WTC11 (cell line): Measurements from ENCODE around the gene M1AP. TPM values are rescaled to one million over a fixed set of nuclear protein-coding genes. Genes with fewer than 3 reads are reported as not detected.

Experiments used
- ATAC-seq: fragments of 200-7000 bp; cut with Tn5 transposase; 2 replicates; pipeline ENCODE4 v1.10.0; 2021; ENCODE audit warnings: mild to moderate bottlenecking, moderate library complexity
- CTCF ChIA-PET: fragments of 300-600 bp; sonication (Branson Sonifier 250); formaldehyde crosslinking; loops from one replicate; lab custom pipeline; 2021; ENCODE audit warnings: antibody characterized with exemption; lab: Charles Lee
- POLR2A ChIA-PET: fragments of 350-600 bp; sonication (Branson Sonifier 250); formaldehyde crosslinking; loops from one replicate; lab custom pipeline; 2021; ENCODE audit warnings: antibody characterized with exemption; lab: Charles Lee
- DNase-seq: peaks from one replicate; pipeline ENCODE4 v3.0.0; 2021; ENCODE audit warnings: low spot score
- H3K27ac Mint-ChIP-seq: 2 replicates; pipeline ENCODE4 v1.8.0; 2021; ENCODE audit warnings: mixed read lengths
- H3K27me3 Mint-ChIP-seq: 2 replicates; pipeline ENCODE4 v1.8.0; 2021; ENCODE audit warnings: low read depth, mild to moderate bottlenecking, moderate library complexity, mixed read lengths
- H3K36me3 Mint-ChIP-seq: 2 replicates; pipeline ENCODE4 v1.8.0; 2021; ENCODE audit warnings: mixed read lengths
- H3K4me1 Mint-ChIP-seq: 2 replicates; pipeline ENCODE4 v1.8.0; 2022; ENCODE audit warnings: mixed read lengths
- H3K4me3 Mint-ChIP-seq: 2 replicates; pipeline ENCODE4 v1.8.0; 2021; ENCODE audit warnings: mild to moderate bottlenecking, moderate library complexity, mixed read lengths
- H3K9me3 Mint-ChIP-seq: 2 replicates; pipeline ENCODE4 v1.8.0; 2021; ENCODE audit warnings: mixed read lengths
- ETV6 ChIP-seq: sonication (generic); formaldehyde crosslinking; IDR thresholded peaks from 2 replicates; pipeline ENCODE4 v1.8.1; 2022; ENCODE audit warnings: mild to moderate bottlenecking, missing genetic modification reagents
- FOXP1 ChIP-seq: sonication (generic); formaldehyde crosslinking; IDR thresholded peaks from 2 replicates; pipeline ENCODE4 v1.8.0; 2022; ENCODE audit warnings: missing genetic modification reagents, mild to moderate bottlenecking, moderate library complexity, borderline replicate concordance
- KAT7 ChIP-seq: sonication (generic); formaldehyde crosslinking; IDR thresholded peaks from 2 replicates; pipeline ENCODE4 v1.8.1; 2023; ENCODE audit warnings: missing genetic modification reagents, mild to moderate bottlenecking, borderline replicate concordance
- NR1H2 ChIP-seq: sonication (generic); formaldehyde crosslinking; IDR thresholded peaks from 2 replicates; pipeline ENCODE4 v1.9.0; 2021; ENCODE audit warnings: mild to moderate bottlenecking, moderate library complexity, missing genetic modification reagents
- SMAD3 ChIP-seq: sonication (generic); formaldehyde crosslinking; IDR thresholded peaks from 2 replicates; pipeline ENCODE4 v1.8.0; 2022; ENCODE audit warnings: missing genetic modification reagents, mild to moderate bottlenecking, borderline replicate concordance
- SP1 ChIP-seq: sonication (generic); formaldehyde crosslinking; conservative IDR thresholded peaks from 2 replicates; pipeline ENCODE4 v1.8.1; 2022; ENCODE audit warnings: missing genetic modification reagents
- TEAD1 ChIP-seq: sonication (generic); formaldehyde crosslinking; IDR thresholded peaks from 2 replicates; pipeline ENCODE4 v1.8.0; 2022; ENCODE audit warnings: mild to moderate bottlenecking, missing genetic modification reagents
- TEAD4 ChIP-seq: sonication (generic); formaldehyde crosslinking; IDR thresholded peaks from 2 replicates; pipeline ENCODE4 v1.8.0; 2022; ENCODE audit warnings: mild to moderate bottlenecking, missing genetic modification reagents
- ZNF121 ChIP-seq: sonication (generic); formaldehyde crosslinking; IDR thresholded peaks from 2 replicates; pipeline ENCODE4 v1.8.0; 2023; ENCODE audit warnings: missing genetic modification reagents
- ZNF138 ChIP-seq: sonication (generic); formaldehyde crosslinking; conservative IDR thresholded peaks from 2 replicates; pipeline ENCODE4 v1.8.1; 2022; ENCODE audit warnings: mild to moderate bottlenecking, moderate library complexity, missing genetic modification reagents
- ZNF263 ChIP-seq: sonication (generic); formaldehyde crosslinking; IDR thresholded peaks from 2 replicates; pipeline ENCODE4 v1.8.1; 2022; ENCODE audit warnings: low read depth, mild to moderate bottlenecking, moderate library complexity, missing genetic modification reagents
- ZNF423 ChIP-seq: fragments of 250-450 bp; sonication (Bioruptor Pico); IDR thresholded peaks from 2 replicates; pipeline ENCODE4 v2.1.2; 2022; ENCODE audit warnings: mild to moderate bottlenecking, moderate library complexity
- ZNF671 ChIP-seq: fragments of 250-450 bp; sonication (Bioruptor Pico); IDR thresholded peaks from 2 replicates; pipeline ENCODE4 v1.8.0; 2021; ENCODE audit warnings: mild to moderate bottlenecking
- total RNA-seq: library from RNA; stranded (reverse); gene quantifications from 3 replicates; pipeline ENCODE4 v1.2.3, GENCODE V29; 2021
- TF ChIP-seq, protein P1 (sequence below): sonication (generic); formaldehyde crosslinking; IDR thresholded peaks from 2 replicates; pipeline ENCODE4 v1.8.1; 2023; ENCODE audit warnings: mild to moderate bottlenecking, missing genetic modification reagents, moderate library complexity
- TF ChIP-seq, protein P2 (sequence below): sonication (generic); formaldehyde crosslinking; IDR thresholded peaks from 2 replicates; pipeline ENCODE4 v1.8.1; 2022; ENCODE audit warnings: mild to moderate bottlenecking, missing genetic modification reagents, moderate library complexity, borderline replicate concordance
- TF ChIP-seq, protein P3 (sequence below): sonication (generic); formaldehyde crosslinking; IDR thresholded peaks from 2 replicates; pipeline ENCODE4 v1.8.0; 2023; ENCODE audit warnings: mild to moderate bottlenecking, missing genetic modification reagents
- TF ChIP-seq, protein P4 (sequence below): sonication (generic); formaldehyde crosslinking; IDR thresholded peaks from 2 replicates; pipeline ENCODE4 v1.8.0; 2022; ENCODE audit warnings: mild to moderate bottlenecking, missing genetic modification reagents
- TF ChIP-seq, protein P5 (sequence below): sonication (generic); formaldehyde crosslinking; IDR thresholded peaks from 2 replicates; pipeline ENCODE4 v1.8.1; 2023; ENCODE audit warnings: mild to moderate bottlenecking, missing genetic modification reagents
- TF ChIP-seq, protein P6 (sequence below): sonication (generic); formaldehyde crosslinking; IDR thresholded peaks from 2 replicates; pipeline ENCODE4 v1.8.1; 2022; ENCODE audit warnings: low read depth, mild to moderate bottlenecking, moderate library complexity, missing genetic modification reagents, borderline replicate concordance
- TF ChIP-seq, protein P7 (sequence below): sonication (generic); formaldehyde crosslinking; IDR thresholded peaks from 2 replicates; pipeline ENCODE4 v1.8.1; 2023; ENCODE audit warnings: mild to moderate bottlenecking, missing genetic modification reagents, moderate library complexity
- TF ChIP-seq, protein P8 (sequence below): fragments of 250-450 bp; sonication (Bioruptor Pico); IDR thresholded peaks from 2 replicates; pipeline ENCODE4 v1.8.0; 2021; ENCODE audit warnings: mild to moderate bottlenecking
- TF ChIP-seq, protein P9 (sequence below): fragments of 250-450 bp; sonication (Bioruptor Pico); conservative IDR thresholded peaks from 2 replicates; pipeline ENCODE4 v1.9.0; 2021; ENCODE audit warnings: mild to moderate bottlenecking
- TF ChIP-seq, protein P10 (sequence below): sonication (generic); formaldehyde crosslinking; IDR thresholded peaks from 2 replicates; pipeline ENCODE4 v1.8.0; 2022; ENCODE audit warnings: mild to moderate bottlenecking, missing genetic modification reagents

Gene M1AP
- total RNA-seq, 1 experiment from 2014 or later, result 5.9 TPM

DNA sequence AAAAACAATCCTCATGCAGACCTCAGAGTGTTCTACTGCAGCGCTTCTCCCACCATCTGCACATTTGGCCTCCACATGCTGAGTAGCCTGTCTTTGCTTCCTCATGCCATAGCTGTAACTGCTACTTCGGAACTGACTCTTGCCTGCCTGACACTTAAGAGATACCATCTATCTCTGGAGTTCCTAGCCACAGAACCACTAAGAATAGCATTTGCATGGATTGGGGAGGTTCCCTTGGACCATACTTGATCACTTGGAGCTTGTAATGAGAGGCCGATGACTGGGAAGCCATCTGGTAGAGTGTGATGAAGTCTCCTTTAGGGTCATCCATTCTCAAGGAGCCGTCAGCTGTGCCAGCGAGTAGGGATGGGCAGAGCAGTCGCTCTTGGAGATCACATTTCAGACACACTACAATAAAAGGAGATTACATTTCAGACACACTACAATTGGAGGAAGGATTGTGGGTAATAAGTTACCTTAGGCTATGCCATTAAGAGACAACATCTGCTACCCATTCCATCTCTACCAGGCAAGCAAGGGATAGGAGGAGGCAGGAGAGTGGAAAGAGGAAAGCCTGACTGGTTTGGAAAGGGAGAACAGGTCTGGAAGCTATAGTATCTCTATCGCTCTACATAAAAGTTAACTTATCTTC lies 71.8 kb downstream of the M1AP start (continued):
- TF ChIP-seq, protein P1, sequence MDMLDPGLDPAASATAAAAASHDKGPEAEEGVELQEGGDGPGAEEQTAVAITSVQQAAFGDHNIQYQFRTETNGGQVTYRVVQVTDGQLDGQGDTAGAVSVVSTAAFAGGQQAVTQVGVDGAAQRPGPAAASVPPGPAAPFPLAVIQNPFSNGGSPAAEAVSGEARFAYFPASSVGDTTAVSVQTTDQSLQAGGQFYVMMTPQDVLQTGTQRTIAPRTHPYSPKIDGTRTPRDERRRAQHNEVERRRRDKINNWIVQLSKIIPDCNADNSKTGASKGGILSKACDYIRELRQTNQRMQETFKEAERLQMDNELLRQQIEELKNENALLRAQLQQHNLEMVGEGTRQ, result no peak
- TF ChIP-seq, protein P2, sequence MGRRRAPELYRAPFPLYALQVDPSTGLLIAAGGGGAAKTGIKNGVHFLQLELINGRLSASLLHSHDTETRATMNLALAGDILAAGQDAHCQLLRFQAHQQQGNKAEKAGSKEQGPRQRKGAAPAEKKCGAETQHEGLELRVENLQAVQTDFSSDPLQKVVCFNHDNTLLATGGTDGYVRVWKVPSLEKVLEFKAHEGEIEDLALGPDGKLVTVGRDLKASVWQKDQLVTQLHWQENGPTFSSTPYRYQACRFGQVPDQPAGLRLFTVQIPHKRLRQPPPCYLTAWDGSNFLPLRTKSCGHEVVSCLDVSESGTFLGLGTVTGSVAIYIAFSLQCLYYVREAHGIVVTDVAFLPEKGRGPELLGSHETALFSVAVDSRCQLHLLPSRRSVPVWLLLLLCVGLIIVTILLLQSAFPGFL (CRISPR knock-in tag), result no peak
- TF ChIP-seq KAT7 (CRISPR knock-in tag) (no peak), SP1 (CRISPR knock-in tag) (no peak), ZNF138 (no peak), ETV6 (CRISPR knock-in tag) (no peak)
- TF ChIP-seq, protein P3, sequence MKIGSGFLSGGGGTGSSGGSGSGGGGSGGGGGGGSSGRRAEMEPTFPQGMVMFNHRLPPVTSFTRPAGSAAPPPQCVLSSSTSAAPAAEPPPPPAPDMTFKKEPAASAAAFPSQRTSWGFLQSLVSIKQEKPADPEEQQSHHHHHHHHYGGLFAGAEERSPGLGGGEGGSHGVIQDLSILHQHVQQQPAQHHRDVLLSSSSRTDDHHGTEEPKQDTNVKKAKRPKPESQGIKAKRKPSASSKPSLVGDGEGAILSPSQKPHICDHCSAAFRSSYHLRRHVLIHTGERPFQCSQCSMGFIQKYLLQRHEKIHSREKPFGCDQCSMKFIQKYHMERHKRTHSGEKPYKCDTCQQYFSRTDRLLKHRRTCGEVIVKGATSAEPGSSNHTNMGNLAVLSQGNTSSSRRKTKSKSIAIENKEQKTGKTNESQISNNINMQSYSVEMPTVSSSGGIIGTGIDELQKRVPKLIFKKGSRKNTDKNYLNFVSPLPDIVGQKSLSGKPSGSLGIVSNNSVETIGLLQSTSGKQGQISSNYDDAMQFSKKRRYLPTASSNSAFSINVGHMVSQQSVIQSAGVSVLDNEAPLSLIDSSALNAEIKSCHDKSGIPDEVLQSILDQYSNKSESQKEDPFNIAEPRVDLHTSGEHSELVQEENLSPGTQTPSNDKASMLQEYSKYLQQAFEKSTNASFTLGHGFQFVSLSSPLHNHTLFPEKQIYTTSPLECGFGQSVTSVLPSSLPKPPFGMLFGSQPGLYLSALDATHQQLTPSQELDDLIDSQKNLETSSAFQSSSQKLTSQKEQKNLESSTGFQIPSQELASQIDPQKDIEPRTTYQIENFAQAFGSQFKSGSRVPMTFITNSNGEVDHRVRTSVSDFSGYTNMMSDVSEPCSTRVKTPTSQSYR, result no peak

DNA sequence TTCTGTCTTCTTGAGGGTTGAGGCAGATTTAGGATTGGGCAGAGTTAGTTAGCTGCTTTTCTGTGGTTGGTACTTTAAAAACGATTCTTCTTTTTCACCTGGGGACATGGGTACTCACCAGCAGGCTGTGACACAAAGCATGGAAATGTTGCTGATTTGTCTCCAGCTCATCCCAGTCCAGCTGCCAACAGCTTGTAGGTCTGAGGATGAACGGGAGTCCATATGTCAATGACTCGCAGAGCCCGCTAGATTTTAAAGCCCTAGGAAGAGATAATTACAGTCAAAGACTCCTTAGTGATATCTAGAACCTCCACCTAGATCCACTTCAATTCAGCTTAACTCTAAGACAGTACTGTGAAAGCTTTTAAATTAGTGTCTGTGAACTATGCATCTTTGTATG lies 72.8 kb downstream of the M1AP start:
- ChIA-PET CTCF (interaction anchor here (3.9 kb wide), 1 partner anchor 11 kb away, joined by 14 read pairs; no protein-coding TSS in a partner anchor), POLR2A (no interaction called here)
- Mint-ChIP-seq H3K9me3 (no peaks in the 10 kb centered on the region), H3K27ac (no peak overlapping the region), H3K36me3 (no peaks in the 10 kb centered on the region), H3K27me3 (peaks cover 20% of the 10 kb centered on the region), H3K4me3 (no peak overlapping the region), H3K4me1 (peaks cover 10% of the 10 kb centered on the region)
- DNase-seq (no peak), ATAC-seq (no peak)
- TF ChIP-seq, protein P4, sequence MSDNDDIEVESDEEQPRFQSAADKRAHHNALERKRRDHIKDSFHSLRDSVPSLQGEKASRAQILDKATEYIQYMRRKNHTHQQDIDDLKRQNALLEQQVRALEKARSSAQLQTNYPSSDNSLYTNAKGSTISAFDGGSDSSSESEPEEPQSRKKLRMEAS, result no peak
- no peak for TF ChIP-seq TEAD4 (CRISPR knock-in tag)
- TF ChIP-seq, protein P5, sequence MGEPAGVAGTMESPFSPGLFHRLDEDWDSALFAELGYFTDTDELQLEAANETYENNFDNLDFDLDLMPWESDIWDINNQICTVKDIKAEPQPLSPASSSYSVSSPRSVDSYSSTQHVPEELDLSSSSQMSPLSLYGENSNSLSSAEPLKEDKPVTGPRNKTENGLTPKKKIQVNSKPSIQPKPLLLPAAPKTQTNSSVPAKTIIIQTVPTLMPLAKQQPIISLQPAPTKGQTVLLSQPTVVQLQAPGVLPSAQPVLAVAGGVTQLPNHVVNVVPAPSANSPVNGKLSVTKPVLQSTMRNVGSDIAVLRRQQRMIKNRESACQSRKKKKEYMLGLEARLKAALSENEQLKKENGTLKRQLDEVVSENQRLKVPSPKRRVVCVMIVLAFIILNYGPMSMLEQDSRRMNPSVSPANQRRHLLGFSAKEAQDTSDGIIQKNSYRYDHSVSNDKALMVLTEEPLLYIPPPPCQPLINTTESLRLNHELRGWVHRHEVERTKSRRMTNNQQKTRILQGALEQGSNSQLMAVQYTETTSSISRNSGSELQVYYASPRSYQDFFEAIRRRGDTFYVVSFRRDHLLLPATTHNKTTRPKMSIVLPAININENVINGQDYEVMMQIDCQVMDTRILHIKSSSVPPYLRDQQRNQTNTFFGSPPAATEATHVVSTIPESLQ (CRISPR knock-in tag), result no peak
- TF ChIP-seq FOXP1 (CRISPR knock-in tag), result no peak
- TF ChIP-seq, protein P6, sequence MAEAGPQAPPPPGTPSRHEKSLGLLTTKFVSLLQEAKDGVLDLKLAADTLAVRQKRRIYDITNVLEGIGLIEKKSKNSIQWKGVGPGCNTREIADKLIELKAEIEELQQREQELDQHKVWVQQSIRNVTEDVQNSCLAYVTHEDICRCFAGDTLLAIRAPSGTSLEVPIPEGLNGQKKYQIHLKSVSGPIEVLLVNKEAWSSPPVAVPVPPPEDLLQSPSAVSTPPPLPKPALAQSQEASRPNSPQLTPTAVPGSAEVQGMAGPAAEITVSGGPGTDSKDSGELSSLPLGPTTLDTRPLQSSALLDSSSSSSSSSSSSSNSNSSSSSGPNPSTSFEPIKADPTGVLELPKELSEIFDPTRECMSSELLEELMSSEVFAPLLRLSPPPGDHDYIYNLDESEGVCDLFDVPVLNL (CRISPR knock-in tag), result no peak
- TF ChIP-seq ZNF423, result no peak
- no peak for TF ChIP-seq ZNF671 (CRISPR knock-in tag)
- TF ChIP-seq, protein P7, sequence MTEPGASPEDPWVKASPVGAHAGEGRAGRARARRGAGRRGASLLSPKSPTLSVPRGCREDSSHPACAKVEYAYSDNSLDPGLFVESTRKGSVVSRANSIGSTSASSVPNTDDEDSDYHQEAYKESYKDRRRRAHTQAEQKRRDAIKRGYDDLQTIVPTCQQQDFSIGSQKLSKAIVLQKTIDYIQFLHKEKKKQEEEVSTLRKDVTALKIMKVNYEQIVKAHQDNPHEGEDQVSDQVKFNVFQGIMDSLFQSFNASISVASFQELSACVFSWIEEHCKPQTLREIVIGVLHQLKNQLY (CRISPR knock-in tag), result no peak
- TF ChIP-seq ZNF263, result no peak
- no peak for TF ChIP-seq SMAD3
- no peak for TF ChIP-seq TEAD1 (CRISPR knock-in tag)
- TF ChIP-seq, protein P8, sequence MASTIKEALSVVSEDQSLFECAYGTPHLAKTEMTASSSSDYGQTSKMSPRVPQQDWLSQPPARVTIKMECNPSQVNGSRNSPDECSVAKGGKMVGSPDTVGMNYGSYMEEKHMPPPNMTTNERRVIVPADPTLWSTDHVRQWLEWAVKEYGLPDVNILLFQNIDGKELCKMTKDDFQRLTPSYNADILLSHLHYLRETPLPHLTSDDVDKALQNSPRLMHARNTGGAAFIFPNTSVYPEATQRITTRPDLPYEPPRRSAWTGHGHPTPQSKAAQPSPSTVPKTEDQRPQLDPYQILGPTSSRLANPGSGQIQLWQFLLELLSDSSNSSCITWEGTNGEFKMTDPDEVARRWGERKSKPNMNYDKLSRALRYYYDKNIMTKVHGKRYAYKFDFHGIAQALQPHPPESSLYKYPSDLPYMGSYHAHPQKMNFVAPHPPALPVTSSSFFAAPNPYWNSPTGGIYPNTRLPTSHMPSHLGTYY, result no peak
- TF ChIP-seq, protein P9, sequence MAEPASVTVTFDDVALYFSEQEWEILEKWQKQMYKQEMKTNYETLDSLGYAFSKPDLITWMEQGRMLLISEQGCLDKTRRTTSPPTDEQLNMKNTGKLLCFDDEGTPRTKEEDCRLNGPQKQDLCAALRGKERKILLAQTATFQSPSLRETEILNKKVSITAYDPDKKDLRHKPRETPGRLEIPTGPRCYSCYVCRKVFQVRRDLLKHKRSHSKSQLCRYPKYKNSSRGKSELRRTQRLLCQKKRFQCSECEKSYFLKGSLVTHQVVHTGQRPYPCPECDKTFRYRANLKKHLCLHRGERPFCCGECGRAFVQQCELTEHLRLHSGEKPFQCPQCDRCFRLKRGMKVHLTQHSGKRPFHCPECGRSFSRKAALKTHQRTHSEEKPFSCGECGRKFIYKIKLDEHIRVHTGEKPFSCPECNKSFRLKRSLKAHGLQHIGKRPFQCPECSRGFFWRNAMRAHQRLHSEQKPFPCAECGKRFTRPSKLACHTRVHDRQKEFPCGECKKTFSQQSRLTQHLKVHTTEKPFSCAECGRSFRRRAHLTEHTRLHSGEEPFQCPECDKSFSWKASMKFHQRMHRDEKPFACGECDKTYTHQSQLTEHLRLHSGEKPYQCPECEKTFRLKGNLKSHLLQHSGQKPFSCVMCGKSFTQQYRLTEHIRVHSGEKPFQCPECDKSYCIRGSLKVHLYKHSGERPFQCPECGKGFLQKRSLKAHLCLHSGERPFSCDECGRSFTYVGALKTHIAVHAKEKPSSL (CRISPR knock-in tag), result no peak
- no peak for TF ChIP-seq ZNF121 (CRISPR knock-in tag)
- no peak for TF ChIP-seq NR1H2
- TF ChIP-seq, protein P10, sequence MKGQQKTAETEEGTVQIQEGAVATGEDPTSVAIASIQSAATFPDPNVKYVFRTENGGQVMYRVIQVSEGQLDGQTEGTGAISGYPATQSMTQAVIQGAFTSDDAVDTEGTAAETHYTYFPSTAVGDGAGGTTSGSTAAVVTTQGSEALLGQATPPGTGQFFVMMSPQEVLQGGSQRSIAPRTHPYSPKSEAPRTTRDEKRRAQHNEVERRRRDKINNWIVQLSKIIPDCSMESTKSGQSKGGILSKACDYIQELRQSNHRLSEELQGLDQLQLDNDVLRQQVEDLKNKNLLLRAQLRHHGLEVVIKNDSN (CRISPR knock-in tag), result no peak
- TF ChIP-seq ZNF138, result no peak
